ENCODE results near the gene PPFIA4.

PPFIA4 gene

GRCh38 chr1:203101813-203102634 is 75.7 kb downstream of the PPFIA4 start:
- H3K27ac ChIP-seq, result no peak overlapping the region
- TF ChIP-seq CTCF (IDR thresholded peaks at IDR 0.05), result no peak
- no peak for TF ChIP-seq ZFX (IDR thresholded peaks at IDR 0.05; ENCODE audit: borderline replicate concordance)

GRCh38 chr1:203103216-203103615 is 76.9 kb downstream of the PPFIA4 start:
- no peak for TF ChIP-seq ZFX (IDR thresholded peaks at IDR 0.05; ENCODE audit: borderline replicate concordance)
- no peak for TF ChIP-seq CTCF (IDR thresholded peaks at IDR 0.05)

GRCh38 chr1:203103829-203104495 is 77.7 kb downstream of the PPFIA4 start:
- TF ChIP-seq ZFX (IDR thresholded peaks at IDR 0.05; ENCODE audit: borderline replicate concordance) (no peak), CTCF (IDR thresholded peaks at IDR 0.05) (no peak)
- H3K27ac ChIP-seq, result no peak overlapping the region

More at GRCh38 chr1:203103216-203103615, 76.9 kb downstream of the PPFIA4 start:
- H3K27ac ChIP-seq, result no peak overlapping the region

GRCh38 chr1:203104789-203105390 is 78.6 kb downstream of the PPFIA4 start:
- no peak overlapping the region for H3K27ac ChIP-seq
- TF ChIP-seq ZFX (IDR thresholded peaks at IDR 0.05; ENCODE audit: borderline replicate concordance) (no peak), CTCF (IDR thresholded peaks at IDR 0.05) (no peak)

- no peak for TF ChIP-seq CTCF (IDR thresholded peaks at IDR 0.05)
- no peak for TF ChIP-seq ZFX (IDR thresholded peaks at IDR 0.05; ENCODE audit: borderline replicate concordance)
- no peak overlapping the region for H3K27ac ChIP-seq
Measured at GRCh38 chr1:203112475-203112874, 86.2 kb downstream of the PPFIA4 start.

GRCh38 chr1:203113308-203113707 is 87.0 kb downstream of the PPFIA4 start:
- TF ChIP-seq CTCF (IDR thresholded peaks at IDR 0.05), result no peak
- TF ChIP-seq ZFX (IDR thresholded peaks at IDR 0.05; ENCODE audit: borderline replicate concordance), result no peak
- H3K27ac ChIP-seq, result no peak overlapping the region

Data from 22Rv1 (cell line).